Stimulated activated CD8-positive, alpha-beta memory T cell treated with anti-CD3 and anti-CD28 coated beads, Interleukin-15, amount 100 ng/mL, for 24 hours (primary cell): Measurements from ENCODE around the gene SLC44A5.
"Not testable (repeated sequence)": the region's sequence is repeated elsewhere in the genome, so short reads cannot be mapped to it uniquely, and the experiment has no call there.

Source experiments
- DNase-seq: peaks from one replicate; pipeline ENCODE4 v3.0.0-alpha.2; 2020; ENCODE audit warnings: low read depth

Gene SLC44A5

GRCh38 chr1:75611014-75611413 lies at the start of gene SLC44A5:
Gene SLC44A5 (minus strand): TSS chr1:75611114. CDS start chr1:75541447, 69,667 bp downstream.
- DNase-seq = no peak

- DNase-seq = no peak
These were observed 45.0 kb upstream of the SLC44A5 start for GRCh38 chr1:75655931-75656330.

DNA sequence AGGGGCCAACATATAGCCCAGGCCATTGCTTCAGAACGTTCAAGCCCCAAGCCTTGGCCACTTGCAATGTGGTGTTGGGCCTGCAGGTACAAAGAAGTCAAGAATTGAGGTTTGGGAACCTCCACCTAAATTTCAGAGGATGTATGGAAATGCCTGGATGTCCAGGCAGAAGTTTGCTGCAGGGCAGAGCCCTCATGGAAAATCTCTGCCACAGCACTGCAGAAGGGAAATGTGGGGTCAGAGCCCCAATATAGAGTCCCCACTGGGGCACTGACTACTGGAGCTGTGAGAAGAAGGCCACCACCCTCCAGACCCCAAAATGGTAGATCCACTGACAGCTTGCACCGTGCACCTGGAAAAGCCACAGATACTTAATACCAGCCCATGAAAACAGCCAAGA lies 36.3 kb upstream of the SLC44A5 start:
- not testable (repeated sequence) for DNase-seq

GRCh38 chr1:75645153-75645552 lies 34.2 kb upstream of the SLC44A5 start:
- not testable (repeated sequence) for DNase-seq

DNA sequence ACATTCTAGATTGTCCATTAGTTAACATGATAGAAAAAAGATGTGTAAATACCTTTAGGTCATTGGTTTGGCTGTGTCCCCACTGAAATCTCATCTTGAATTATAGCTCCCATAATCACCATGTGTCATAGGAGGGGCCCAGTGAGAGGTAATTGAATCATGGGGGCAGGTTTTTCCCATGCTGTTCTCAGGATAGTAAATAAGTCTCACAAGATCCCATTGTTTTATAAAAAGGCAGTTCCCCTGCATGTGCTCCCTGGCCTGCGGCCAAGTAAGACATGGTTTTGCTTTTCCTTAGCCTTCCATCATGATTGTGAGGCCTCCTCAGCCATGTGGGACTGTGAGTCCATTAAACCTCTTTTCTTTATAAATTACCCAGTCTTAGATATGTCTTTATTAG lies 32.5 kb upstream of the SLC44A5 start:
- no peak for DNase-seq

GRCh38 chr1:75641325-75641724 lies 30.4 kb upstream of the SLC44A5 start:
- no peak for DNase-seq

- DNase-seq = no peak
These were observed 29.2 kb upstream of the SLC44A5 start for GRCh38 chr1:75640137-75640536.

DNA sequence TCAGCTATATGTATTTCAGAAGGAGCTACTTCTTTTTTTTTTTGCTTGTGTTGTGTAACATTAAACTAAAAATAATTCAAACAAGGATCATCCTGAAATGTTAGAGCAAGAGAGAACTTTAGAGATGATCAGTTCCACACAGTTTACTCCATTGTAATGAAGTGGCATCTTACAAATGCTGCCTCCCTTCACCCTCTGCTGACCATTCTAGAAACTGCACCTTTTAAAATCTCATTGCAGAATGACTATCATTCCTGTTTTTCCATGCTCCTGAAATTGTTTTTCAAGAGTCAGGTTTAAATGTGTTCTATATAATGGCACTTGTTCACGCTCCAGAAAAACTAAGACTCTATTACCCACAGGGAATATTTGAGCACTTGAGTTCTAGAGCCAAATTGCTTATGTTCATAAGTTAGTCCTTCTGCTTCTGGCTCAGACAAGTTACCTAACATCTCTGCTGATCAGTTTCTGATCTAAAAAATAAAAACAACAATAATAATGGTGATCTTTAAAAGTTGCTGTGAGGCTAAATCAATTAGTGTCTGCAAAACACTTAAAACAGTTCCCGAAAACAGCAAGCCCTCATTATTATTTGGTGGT lies 21.5 kb upstream of the SLC44A5 start:
- DNase-seq = no peak

DNA sequence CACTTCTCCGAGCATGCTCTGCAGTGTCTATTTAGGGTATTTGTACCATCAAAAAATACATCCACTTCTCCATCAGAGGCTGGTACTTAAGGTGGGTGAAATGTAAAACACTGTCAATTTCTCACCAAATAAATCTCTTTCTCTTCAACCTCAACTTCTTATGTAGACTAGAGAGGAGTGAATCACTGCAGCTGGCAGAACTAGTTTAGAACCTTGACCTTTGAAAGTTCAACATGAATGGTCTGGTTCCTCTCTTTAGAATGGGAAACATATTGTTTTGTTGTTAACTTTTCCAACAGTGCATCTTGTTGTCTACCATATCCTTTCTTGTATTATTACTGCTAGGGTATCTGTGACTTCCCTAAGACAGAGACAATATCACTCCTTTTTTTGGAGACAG lies 20.1 kb upstream of the SLC44A5 start:
- no peak for DNase-seq

- no peak for DNase-seq
These were observed 19.2 kb upstream of the SLC44A5 start for GRCh38 chr1:75630004-75630594.

- DNase-seq = no peak
These were observed 14.9 kb upstream of the SLC44A5 start for GRCh38 chr1:75625795-75626194.

- no peak for DNase-seq
These were observed 7.5 kb upstream of the SLC44A5 start for GRCh38 chr1:75618382-75618781.

- no peak for DNase-seq
These were observed 5.8 kb upstream of the SLC44A5 start for GRCh38 chr1:75616436-75617433.

DNA sequence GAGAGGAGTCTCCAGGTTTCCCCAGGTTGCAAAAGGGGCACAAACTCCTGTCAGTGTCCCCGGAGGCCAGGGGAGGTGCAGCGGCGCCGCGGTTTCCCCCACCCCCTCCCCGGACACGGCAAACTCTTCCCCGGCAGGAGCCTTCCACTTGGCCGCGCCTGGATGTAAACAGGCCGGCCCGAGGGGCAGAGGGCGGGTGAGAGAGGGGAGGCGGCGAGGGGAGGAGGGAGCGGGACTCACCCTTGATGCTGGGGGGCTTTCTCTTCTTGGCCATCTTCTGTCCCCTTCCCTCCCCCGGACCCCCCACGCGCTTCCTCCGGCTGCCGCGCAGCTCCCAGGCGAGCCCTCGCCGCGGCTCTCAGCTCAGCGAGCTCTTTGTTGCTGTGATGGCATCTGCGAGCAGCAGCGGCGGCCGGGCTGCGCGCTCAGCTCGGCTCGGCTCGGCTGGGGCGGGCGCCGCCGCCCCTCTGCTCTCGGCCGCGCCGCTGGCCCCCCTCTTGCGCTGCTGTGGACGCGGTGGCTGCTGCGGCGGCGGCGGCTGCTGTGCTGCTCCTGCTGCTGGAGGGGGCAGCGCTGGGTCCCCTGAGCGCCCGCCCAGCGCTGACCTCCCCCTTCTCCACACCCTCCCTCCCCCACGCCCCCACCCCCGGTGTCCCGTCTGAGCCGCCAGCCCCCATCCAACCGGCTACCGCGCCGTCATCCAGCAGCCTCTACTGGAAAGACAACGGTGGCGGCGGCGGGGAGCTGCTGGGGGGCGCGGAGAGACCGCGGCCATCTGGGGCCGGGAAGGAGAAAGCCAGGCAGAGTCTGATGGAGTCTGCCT lies 4.9 kb upstream of the SLC44A5 start:
- no peak for DNase-seq

- DNase-seq = no peak
These were observed 3.5 kb upstream of the SLC44A5 start for GRCh38 chr1:75614399-75614756.

- DNase-seq = no peak
These were observed 3.0 kb upstream of the SLC44A5 start for GRCh38 chr1:75613916-75614315.

GRCh38 chr1:75612976-75613375 lies 2.1 kb upstream of the SLC44A5 start:
- no peak for DNase-seq

- no peak for DNase-seq
These were observed 8.4 kb downstream of the SLC44A5 start for GRCh38 chr1:75602486-75602885.

DNA sequence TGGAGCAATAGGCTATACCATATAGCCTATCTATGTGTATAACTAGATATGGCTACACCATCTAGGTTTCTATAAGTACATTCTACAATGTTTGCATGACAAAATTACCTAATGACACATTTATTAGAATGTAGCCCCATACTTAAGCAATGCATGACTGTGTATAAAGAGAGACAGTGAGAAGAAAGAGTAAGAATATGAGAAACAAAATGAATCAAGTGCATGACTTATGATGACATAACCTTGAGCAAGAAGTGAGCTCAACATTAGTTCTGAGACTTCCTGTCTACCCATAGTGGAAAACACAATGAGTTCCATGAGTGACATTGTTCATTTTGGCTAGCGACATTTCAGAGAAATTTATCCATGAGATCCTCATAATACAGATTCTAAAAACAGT lies 10.1 kb downstream of the SLC44A5 start:
- no peak for DNase-seq

GRCh38 chr1:75594327-75594726 lies 16.6 kb downstream of the SLC44A5 start:
- DNase-seq = no peak

DNA sequence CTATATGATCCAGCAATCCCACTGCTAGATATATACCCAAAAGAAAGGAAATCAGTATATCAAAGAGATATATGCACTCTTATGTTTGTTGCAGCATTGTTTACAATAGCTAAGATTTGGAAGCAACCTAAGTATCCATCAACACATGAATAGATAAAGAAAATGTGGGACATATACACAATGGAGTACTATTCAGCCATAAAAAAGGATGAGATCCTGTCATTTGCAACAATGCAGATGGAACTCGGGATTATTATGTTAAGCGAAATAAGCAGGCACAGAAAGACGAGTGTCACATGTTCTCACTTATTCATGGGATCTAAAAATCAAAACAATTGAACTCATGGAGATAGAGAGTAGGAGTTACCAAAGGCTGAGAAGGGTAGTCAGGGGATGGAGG lies 17.5 kb downstream of the SLC44A5 start:
- not testable (repeated sequence) for DNase-seq

DNA sequence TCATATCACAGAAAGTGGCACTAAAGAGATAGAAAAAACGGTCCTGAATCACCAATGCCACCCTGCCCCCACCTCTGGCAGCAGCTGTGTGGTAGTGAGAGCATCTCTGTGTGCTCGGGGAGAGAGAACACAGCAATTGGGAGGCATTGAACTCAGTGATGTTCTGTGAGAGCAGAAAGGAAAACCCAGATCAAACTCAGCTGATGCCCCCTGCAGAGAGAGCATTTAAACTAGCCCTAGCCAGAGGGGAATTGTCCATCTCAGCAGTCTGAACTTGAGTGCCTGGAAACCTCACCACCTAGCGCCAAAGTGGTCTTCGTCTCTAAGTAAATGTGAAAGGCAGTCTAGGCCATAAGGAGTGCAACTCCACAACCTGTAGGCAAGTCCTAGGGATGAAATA lies 21.3 kb downstream of the SLC44A5 start:
- no peak for DNase-seq
